GM12892 (cell line): ENCODE data around the gene TMEM92.
"Not testable (repeated sequence)": the region's sequence is repeated elsewhere in the genome, so short reads cannot be mapped to it uniquely, and the experiment has no call there.

Experiments
- DNase-seq: peaks from one replicate; pipeline ENCODE4 v3.0.0; 2011; ENCODE audit not compliant: insufficient read length
- FAIRE-seq: peaks from 2 replicates; lab custom pipeline; 2011; peaks lifted over from hg19 to GRCh38; lab: Jason Lieb, UNC
- POLR2A ChIP-seq: IDR thresholded peaks from 2 replicates; pipeline ENCODE4 v1.6.1; 2011; ENCODE audit warnings: low read depth, low read length, control low read depth
- POLR2AphosphoS5 ChIP-seq: IDR thresholded peaks from 2 replicates; pipeline ENCODE4 v1.6.1; 2011; ENCODE audit warnings: low read depth, low read length, control low read depth
- TAF1 ChIP-seq: IDR thresholded peaks from 2 replicates; pipeline ENCODE4 v1.6.1; 2011; ENCODE audit warnings: low read depth, mild to moderate bottlenecking, control low read depth, low read length, borderline replicate concordance

The TMEM92 gene

DNA sequence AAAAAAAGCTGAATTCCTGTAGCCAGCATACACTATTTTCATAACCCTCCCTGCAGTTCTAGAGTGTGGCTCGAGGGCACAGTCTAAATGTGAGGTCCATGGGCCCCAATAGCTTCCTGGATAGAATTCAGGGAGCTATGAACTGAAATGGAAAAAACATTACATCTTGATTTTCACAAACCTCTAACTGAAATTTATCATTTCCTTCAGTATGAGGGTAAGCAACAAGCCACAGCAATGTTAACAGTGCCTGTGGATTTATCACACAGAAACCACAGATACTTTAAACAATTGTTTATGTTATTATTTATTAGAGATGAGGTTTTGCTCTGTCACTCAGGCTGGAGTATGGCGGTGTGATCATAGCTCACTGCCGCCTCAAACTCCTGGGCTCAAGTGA, 18.2 kb downstream of the TMEM92 start:
- DNase-seq = no peak
- no peak for FAIRE-seq
- no peak for TF ChIP-seq TAF1
- no peak for TF ChIP-seq POLR2AphosphoS5
- no peak for TF ChIP-seq POLR2A

DNA sequence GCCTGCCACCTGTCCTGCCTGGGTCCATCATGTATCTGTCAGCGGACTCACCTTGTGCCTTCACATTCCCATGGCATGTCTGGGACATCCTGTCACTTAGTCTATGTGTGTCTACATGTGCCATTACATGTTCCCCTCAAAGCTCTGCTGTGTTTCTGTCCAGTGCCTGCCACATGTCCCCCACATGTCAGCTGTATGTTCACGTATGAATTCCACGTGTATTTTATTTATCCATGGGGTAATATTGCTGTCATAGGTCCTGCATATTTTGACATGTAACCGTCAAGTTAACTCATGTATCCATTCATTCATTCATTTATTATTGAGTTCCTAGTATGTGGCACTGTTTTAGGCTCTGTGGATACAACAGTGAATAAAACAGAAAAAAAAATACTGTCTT, 20.8 kb downstream of the TMEM92 start:
- DNase-seq (no peak), FAIRE-seq (no peak)
- TF ChIP-seq TAF1 (no peak), POLR2AphosphoS5 (no peak), POLR2A (no peak)

DNA sequence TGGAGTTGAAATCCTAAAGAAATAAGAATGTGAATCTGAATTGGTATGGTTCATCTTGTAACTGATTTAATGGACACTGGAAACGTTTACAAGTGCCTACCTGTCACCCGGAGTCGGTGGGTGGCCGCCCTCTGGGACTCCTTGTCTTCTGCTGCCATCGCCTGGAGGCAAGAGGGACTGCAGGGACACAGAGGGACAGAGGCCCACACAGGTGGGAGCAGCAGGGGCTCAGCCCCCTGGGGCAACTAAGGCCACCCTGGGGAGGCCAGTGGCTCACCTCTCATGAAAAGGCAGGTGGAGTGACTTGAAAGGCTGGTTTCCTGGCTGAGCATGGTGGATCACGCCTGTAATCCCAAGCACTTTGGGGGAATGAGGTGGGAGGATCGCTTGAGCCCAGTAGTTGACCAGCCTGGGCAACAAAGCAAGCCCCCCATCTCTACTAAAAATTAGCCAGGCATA, 23.2 kb downstream of the TMEM92 start:
- DNase-seq (peak; percentile 63), FAIRE-seq (peak; percentile 90)
- TF ChIP-seq POLR2AphosphoS5 (no peak), POLR2A (no peak), TAF1 (no peak)

DNA sequence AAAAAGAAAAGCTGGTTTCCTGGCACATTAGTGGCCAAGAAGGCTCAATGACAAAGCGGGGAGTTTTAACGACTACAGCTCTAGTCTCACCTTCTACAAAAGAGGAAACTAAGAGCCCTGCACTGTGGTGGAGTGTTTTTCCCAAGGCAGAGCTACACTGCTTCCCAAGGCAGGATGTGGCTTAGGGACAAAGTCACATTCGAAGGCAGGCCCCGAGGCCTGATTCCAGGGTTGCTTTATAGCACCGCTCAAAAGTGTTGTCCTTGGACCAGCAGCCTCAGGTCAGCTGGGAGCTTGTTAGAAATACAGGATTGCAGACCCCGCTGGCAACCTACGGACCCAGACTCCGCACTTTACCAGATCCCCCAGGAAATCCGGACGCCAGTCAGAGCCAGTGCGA, 23.8 kb downstream of the TMEM92 start:
- DNase-seq (no peak), FAIRE-seq (no peak)
- no peak for TF ChIP-seq POLR2AphosphoS5
- no peak for TF ChIP-seq TAF1
- no peak for TF ChIP-seq POLR2A

DNA sequence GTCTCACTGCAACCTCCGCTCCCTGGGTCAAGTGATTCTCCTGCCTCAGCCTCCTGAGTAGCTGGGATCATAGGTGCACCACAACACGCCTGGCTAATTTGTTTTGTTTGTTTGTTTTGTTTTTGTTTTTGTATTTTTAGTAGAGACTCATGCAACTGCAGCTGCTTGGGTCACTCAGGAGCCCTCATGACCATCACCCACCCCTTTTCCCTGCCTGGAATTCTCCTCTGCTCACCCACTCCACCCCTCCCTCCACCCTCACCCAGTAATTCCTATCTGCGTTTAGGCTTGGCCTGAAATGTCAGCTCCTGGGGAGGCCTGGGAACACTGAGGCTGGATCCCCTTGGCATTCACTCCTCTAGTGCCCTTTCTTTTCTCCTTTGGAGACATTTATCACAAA, 25.5 kb downstream of the TMEM92 start:
- DNase-seq (no peak), FAIRE-seq (no peak)
- no peak for TF ChIP-seq POLR2A
- no peak for TF ChIP-seq POLR2AphosphoS5
- TF ChIP-seq TAF1 = no peak

DNA sequence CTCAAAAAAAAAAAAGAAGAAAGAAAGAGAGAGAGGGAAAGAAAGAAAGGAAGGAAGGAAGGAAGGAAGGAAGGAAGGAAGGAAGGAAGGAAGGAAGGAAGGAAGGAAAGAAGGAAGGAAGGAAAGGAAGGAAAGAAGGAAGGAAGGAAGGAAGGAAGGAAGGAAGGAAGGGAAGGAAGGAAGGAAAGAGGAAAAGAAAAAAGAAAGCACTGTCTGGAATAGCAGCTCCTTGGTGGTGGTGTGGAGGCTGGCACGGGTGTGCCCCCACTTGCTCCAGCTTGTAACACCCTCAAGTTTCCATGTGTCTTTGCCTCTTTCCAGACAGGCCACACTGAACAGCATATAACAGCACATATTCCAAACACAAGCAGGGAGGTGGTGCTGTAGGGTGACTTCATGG, 26.6 kb downstream of the TMEM92 start:
- DNase-seq, FAIRE-seq: not testable (repeated sequence)

DNA sequence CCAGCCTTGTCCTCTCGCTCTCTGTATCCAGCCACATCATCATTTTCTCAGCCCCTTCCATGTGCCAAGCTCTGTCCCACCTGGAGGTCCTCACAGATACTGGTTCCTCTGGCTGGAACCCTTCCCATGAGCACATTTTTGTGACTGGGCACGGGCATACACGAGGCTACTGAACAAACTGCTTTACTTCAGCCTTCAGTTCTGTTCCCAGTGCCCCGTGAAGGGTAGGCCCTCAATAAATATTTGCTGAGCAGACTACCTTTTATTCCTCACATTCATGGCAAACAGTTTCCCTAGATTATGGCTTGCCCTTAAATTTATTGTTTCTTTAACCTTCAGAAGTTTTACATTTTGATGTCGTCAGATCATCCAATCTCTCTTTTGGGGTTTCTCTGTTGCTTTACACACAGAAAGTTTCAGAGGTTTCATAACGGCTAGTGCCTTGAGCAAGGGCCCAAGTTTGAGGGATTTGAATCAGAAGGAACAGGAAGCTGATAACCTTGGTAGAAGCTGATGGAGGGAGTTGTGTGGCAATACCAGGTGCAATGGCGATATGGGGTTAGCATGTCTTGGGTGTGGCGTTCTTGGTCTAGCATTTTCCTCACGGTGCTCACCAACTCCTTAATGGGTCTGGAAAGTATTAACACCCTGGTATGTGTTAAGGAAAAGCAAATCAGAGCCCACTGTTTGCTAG, 27.8 kb downstream of the TMEM92 start:
- FAIRE-seq (no peak), DNase-seq (no peak)
- no peak for TF ChIP-seq TAF1
- TF ChIP-seq POLR2A = no peak
- no peak for TF ChIP-seq POLR2AphosphoS5

DNA sequence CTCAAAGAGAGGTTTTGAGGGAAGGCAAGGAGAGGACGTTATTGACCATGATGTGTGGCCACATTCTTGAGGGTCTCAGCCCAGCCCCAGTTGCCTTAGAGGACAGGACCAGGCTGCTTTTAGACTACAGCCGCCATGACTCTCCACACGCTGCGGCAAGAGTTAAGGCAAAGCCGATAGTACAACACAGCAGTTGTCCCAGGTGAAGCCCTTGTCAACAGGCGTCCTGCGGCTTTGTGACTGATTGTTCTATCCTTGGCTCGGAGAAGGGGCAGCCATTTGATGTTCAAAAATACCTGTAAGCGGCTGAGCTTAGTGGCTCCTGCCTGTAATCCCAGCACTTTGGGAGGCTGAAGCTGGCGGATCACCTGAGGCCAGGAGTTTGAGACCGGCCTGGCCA, 28.8 kb downstream of the TMEM92 start:
- DNase-seq (no peak), FAIRE-seq (no peak)
- no peak for TF ChIP-seq POLR2A
- TF ChIP-seq POLR2AphosphoS5 = no peak
- TF ChIP-seq TAF1 = no peak

DNA sequence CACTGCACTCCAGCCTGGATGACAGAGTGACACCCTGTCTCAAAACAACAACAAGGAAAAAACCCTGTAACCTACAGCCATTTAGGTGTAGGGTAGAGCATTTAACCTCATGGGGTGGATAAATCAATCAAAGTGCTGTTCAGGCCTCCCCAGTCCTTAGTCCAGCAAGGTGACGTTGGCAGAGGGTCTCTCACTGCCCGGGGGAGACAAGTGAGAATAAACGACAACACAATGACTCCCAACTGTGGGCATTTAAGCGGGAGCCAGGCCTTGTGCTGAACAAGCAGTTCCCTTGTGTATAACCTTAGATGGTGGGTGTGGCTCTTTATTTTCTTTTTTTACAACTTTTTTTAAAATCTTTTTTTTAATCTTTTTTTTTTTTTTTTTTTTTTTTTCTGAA, 29.3 kb downstream of the TMEM92 start:
- no peak for DNase-seq

DNA sequence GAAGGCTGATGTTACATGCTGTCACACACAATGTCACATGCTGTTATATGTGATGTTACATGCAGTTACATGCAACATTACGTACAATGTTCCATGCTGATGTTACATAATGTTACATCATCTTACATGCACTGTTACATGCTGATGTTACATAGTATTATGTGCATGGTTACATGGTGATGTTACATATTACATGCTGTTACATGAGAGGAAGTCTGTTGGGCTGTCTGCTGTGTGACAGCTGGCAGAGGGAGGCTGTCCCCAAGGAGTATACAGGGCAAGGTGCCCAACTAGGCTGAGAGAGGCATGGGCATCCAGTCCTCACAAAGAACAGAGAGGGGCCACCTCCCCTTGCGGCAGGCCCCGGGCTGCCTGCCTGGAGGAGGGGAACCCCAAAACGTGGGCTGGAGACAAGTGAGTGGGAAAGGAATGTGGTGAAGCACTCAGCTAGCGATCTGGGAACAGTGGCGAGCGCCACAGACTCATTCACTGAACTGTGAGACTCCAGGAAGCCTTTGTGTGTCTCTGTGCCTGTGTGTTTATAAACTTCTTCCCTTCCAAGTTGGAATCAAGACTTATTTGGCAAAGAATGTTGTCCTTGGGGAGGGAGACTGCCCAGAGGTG, 30.6 kb downstream of the TMEM92 start:
- TF ChIP-seq POLR2A (no peak), TAF1 (no peak), POLR2AphosphoS5 (no peak)
- DNase-seq = no peak
- no peak for FAIRE-seq

More for the DNA sequence above, 29.3 kb downstream of the TMEM92 start:
- TF ChIP-seq TAF1 = no peak
- no peak for TF ChIP-seq POLR2AphosphoS5
- no peak for TF ChIP-seq POLR2A
- FAIRE-seq = no peak

DNA sequence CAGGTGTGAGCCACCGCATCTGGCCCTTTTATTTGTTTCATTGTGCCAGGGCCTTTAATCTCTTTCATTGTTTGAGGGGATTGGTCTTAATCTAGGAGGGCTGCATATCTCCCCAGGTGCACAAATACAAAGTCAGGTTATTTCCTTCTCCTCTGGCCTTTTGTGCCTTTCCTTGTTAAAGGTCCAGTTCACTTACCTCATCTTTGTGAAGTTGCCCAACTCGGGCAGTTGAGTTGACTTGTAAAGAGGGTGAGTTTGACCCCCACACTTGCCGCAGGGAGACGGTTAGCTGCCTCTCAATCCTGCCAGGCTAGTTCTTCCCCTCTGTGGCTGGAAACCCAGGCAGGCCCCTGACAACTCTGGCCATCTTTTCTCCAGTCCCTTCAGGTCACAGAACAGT, 33.4 kb downstream of the TMEM92 start:
- TF ChIP-seq POLR2AphosphoS5 = no peak
- TF ChIP-seq TAF1 = no peak
- no peak for TF ChIP-seq POLR2A
- FAIRE-seq (no peak), DNase-seq (no peak)

DNA sequence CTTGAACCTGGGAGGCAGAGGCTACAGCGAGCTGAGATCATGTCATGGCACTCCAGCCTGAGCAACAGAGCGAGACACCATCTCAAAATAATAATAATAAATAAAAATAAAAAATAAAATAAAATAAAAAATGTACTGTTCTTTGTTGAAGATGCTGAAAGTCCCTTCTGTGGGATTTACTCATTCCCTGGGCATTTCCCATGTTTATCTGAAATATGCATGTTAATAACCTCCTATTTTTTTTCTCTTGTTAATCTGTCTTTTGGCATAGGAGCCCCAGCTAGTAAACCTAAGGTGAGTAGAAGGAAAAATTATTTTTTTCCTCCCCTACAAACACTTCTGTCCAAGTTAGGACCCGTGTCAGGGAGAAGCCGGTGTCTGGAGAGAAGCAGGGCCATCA, 34.4 kb downstream of the TMEM92 start:
- FAIRE-seq = no peak
- no peak for DNase-seq
- TF ChIP-seq TAF1 (no peak), POLR2AphosphoS5 (no peak), POLR2A (no peak)
